DMS153 treated with DMSO at 0.1 percent for 48 hours (cell line): Measurements from ENCODE around the gene HNRNPR.
A peak's percentile ranks its signal among the peaks of the same experiment; 100 is the strongest.

Experiments used
- DNase-seq: peaks from one replicate; lab custom pipeline; 2025; ENCODE audit not compliant: unreplicated experiment; lab: John Stamatoyannopoulos, UW

The HNRNPR gene

GRCh38 chr1:23369335-23370013 is 25.4 kb upstream of the HNRNPR start, which contains the start of gene ZNF436:
Gene ZNF436, minus strand, starts transcription at chr1:23369836. Its CDS starts 1,831 bp downstream, at chr1:23368005.
- peak; percentile 81 for DNase-seq

DNA sequence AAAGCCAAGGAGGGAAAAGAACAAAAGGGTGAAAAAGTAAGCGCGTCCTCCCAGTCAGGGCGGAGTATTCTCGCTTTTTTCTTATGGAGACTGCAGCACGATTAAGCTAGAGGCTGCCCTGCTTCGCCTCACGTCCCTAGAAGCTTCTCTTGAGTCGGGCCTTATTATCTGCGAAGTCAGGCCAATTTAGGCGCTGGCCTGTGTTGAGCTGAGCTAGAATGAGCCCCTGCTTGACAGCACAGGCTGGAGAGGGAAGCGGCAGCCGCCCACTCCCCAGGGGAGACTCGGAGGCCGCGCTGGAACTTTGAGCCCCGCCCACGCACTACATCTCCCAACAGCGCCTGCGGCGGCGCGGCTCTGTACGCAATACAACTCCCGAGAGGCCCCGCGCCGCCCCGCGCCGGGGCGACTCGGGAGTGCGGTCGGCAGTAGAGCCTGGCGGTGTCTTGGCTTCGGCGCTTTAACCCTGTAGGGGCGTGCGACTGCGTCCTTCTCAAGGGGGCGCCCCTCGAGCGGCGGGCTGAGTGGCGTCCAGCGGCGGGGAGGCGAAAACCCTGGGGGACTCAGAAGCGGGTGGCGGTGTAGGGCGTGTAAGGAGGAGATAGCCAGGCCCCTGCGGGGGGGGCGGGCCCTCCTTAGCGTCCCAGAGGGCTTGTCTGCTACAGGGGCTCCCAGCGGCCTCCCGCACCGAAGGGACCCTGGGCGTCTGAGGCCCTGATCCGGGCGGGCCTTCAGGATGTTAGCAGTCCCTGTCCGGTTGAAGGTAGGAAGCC is 24.7 kb upstream of the HNRNPR start:
- peak; percentile 53 for DNase-seq

DNA sequence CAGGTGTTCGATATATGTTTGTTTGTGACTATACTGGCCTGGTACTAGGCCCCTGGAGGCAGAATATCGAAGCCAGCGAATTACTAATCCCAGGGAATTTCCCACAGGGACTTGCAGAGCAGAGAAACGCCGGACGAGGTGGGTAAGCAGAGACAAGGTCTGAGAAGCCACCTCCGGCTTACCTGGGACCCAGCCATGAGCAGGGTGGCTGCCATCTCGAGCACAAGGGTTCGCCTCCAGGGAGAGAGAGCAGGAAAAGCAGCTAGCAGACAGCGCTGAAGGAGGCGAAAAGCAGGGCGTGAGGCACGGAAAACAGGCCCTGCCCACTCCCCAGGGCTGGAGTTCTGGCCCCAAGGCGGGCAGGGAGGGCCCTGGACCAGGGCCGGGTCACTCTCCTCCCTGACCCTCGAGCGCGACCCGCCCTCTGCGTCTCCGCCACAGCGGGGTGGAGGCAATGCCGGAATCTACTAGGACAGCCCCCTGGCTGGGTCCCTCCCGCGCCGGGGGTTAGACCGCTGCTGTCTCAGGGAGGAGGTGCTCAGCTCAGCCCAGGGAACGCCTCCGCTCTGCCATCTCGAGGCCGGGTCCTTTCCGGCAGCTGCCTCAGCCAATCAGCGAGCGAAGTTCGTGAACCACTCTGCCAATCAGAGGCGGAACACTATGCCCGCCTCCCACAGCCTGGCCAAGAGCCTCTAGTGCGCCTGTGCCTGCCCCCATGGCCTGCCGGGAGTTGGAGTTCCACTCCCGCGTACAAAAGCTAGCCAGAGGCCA is 23.9 kb upstream of the HNRNPR start:
- DNase-seq: peak; percentile 97

GRCh38 chr1:23367451-23367790 is 23.3 kb upstream of the HNRNPR start:
- no peak for DNase-seq

DNA sequence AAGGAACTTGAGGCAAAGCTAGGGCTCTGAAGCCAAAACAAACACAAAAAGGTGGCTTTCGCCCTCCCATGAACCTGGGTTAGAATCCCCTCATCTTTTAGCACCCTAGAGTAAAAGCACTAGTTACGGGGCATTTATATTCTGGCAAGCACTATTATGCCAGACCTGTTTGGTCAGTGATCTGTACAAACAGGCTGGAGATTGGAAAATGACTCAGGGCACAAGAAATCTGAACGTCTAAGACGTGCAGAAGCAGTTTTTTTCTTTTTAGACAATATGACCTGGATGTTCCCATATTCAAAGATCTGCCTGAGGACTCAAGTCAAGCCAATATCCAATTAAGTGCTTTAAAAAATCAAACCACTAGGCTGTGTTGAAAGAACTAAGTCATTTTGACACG is 22.5 kb upstream of the HNRNPR start:
- DNase-seq: no peak

GRCh38 chr1:23366146-23366545 is 22.1 kb upstream of the HNRNPR start:
- DNase-seq: no peak

DNA sequence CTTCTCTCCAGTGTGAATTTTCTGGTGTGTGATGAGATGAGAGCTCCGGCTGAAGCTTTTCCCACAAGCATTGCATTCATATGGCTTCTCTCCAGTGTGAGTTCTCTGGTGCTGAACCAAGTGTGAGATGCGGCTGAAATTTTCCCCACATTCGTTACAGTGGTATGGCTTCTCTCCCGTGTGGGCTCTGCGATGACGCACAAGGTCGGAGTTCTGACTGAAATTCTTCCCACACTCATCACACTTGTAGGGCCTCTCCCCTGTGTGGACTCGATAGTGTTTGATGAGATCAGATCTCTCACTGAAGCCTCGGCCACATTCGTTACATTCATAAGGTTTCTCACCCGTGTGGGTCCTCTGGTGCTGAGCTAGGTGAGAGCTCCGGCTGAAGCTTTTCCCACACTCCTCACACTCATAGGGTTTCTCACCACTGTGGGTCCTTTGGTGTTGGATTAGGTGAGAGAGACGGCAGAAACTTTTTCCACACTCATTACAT is 18.2 kb upstream of the HNRNPR start:
- DNase-seq: no peak

DNA sequence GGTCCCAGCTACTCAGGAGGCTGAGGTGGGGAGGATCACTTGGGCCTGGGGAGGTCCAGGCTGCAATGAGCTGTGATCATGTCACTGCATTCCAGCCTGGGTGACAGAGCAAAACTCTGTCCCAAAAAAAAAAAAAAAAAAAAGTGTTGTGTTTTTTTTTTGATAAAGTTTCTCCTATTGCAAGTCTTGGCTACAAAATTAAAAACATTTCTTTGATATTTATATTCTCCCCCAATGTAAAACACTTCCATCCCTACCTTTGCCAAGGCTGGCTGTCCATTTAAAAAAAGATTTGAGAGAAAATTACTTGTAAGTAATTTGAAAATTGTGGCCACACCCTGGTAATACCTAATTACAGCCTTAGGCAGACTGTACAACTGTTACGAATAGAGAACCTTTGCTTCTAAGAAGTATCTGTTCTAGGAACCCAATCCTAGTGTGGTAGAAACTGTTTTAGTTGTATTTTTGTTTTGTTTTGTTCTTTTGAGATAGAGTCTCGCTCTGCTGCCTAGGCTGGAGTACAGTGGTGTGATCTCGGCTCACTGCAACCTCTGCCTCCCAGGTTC is 14.3 kb upstream of the HNRNPR start:
- no peak for DNase-seq

DNA sequence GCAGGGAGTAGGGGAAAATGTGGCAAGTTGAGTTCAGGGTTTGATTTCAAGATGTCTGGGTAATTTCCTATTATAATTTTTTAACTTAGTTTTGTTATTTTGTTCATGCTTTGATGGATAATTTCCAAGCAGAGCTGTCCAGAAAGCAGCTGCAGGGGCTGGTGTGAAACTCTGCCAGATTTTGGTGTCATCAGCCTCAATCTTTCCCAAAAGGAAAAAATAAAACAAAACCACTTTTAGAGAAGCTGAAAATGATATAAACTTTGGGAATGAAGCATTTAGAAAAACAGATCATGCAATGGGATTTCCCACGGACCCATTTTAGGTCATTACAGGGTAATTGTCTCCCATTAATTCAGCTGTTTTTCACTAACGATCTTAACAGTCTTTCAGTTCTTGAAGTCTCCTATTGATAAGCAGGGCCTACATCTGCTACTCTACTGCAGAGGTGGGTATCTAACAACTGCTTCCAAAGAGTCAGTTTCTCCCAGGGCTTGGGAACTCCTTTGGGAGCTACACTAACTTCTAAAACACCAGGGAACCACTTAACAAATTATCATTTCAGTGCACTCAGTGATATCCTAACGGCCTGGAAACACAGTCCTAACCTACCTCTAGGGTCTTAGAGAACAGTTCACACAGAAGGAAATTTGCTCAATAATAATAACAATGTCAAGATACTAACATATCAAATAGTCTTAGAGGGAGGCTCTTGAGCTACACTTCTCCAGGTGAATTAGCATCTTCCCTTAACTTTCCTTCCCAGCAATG is 13.2 kb upstream of the HNRNPR start:
- no peak for DNase-seq

DNA sequence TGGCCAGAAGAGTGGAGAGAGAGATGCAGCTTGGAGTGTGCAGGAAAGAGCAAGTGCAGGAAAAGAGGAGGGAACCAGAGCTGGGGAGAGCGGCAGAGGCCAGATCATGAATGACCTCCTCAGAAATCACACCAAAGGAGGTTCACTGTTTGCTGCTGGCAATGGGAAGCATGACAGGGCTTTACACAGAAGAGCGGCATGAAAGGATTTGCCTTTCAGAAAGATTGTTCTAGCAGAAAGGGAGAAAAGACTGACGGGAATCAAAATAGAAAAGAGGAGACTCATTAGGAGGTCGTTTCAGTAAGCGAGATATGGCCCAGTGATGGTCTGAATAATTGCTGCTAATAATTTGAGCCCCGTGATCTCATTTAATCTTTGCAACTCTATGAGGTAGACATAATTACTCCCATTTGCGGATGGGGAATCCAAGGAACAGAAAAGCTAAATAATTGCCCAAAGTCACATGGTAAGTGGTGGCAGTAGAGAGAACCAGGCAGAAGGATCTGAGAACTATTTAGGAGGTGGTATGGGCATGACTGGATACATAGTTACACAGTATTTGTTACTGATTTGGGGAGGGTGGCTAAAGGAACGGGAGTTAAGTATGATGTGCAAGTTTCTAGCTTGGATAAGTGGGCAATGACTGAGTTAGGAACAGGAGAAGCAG is 12.5 kb upstream of the HNRNPR start:
- DNase-seq: no peak

DNA sequence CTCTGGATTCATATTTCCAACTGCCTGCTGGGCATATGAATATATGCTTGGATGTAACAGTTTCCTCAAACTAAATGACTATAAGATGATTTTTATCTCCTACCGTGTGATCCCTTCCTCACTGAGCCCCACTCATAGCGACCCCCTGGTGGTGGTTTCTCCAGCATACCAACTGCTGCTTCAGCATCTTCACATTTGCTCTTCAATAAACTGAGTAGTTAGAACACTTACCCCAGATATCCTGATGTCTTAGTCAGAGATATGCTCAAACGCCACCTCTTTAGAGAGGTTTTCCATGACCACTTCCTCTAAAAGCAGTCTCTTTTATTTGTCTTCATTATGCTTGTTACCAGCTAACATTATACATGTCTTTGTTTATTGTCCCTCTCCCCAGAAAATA is 10.2 kb upstream of the HNRNPR start:
- DNase-seq: no peak

DNA sequence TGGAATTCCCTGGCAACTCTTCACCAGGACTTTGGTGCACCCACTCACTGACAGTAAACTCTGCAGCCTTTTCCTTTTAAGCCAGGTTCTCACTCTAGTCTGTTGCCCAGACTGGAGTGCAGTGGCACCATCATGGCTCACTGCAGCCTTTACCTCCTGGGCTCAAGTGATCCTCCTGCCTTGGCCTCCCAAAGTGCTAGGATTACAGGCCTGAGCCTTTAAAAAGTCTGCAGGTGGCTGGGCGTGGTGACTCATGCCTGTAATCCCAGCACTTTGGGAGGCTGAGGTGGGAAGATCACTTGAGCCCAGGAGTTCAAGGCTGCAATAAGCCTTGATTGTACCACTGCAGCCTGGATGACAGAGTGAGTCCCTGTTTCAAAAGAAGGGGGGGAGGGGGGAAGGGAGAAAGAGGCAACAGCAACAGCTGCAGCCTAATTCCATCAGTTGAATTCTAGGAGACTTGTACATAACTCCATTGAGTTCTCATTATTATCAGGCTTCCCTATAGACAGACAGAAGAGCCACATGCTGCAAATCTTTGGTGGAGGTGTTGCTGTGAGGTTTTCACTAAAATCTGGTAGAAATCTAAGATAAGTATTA is 8.1 kb upstream of the HNRNPR start:
- no peak for DNase-seq

GRCh38 chr1:23345920-23346319 is 1.8 kb upstream of the HNRNPR start:
- DNase-seq: no peak

DNA sequence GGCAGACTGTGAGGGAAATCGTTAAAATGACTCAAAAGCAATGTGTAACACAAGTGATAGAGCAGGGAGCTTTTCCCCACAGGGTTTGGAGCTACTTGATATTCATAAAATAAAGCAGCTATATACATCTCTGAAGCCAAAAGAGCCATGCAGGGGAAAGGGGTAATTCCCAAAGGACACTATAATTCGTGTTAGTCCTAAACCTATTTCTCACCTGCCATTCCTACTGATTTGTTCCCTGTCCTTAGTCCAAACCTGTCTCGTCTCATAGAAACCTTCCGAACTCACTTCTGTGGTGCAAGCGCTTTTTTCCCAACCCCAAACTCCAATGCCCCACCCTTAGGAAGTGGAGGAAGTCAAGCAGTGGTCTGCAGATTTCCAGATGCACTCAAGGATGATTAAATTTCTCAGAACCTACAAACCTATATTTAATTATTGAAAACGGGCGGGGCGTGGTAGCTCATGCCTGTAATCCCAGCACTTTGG is 946 bp upstream of the HNRNPR start:
- DNase-seq: no peak

DNA sequence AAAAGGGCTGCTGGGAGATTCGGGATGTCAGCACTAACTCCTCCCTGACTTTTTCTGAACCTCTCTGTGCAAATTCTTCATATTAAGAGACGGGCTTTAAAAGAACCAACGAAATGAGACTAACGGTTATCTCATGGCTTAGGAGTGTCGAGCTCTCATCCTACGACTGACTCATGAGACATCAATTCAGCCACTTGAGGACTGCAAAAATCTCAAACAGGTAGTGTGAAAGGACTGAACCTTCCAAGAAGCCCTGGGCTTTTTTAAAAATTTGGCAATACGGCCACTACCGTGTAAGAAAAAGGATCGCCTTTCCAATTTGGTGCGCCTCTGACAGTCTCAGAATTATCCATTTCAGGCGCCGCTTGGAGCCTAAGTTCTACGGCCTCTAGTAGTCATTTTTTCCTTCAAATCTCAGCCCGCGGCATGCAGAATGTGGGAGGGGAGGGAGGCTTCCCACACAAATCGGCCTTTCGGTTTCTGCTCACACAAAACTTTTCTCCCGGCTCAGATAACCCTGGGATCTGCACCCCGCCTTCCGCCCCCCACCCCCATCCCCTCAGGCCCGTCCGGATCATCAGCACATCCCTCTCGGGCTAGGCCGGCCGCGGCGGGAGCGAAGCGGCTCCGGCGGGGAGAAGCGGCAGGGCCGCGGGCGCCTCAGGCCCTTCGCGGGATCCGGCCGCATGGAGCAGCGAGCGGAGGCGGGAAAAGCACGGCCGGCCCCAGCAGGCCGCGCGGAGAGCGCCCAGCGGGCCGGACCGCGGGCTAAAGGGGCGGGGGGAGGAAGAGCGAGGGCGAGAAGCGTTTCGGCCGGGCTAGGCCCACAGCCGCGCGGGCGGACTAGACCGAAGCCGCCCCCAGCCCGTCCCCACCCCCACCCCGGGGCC is 618 bp downstream of the HNRNPR start:
- DNase-seq: no peak

DNA sequence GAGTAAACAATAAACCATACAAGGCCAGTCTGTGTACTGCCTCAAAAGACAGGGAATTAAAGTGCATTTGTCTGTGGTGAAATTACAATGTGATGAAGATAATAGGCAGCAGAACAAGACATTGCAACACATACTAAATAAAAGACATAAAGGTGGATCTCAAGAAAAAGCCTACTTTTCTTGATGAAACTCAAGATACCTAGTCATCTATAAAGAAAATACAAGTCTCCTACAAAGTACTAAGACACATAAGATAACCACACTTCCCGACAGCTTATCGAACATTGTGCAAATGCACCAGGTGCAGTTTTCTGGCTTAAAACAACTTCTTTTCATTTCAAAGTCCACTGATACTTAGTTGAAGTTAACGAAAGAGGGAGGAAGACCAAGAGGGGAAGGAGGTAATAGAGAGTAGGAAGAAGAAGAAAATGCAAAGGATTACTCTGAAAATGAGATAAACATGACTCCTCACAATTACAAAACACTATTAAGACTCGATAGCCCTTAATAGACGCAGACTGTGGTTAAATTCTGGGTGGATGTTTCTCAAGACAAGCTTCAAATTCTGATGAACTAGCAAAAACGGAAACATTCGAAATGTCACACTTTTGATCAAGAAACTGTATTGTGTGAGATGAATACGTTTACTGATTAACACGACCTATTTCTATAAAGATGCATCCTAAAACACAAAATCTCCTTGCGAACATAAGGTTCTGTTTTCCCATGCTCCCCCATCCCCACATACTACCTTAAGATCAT is 2.0 kb downstream of the HNRNPR start:
- no peak for DNase-seq

GRCh38 chr1:23339632-23340031 is 4.5 kb downstream of the HNRNPR start:
- DNase-seq: no peak

- DNase-seq: no peak
Observed at GRCh38 chr1:23337869-23338268, 6.2 kb downstream of the HNRNPR start.
